ENCODE results near the gene CTNNA3. TPM values are rescaled to one million over a fixed set of nuclear protein-coding genes. Genes with fewer than 3 reads are reported as not detected.

CTNNA3 gene
- total RNA-seq, 1 experiment from 2014 or later: 0.32 TPM

- CTCF ChIA-PET: no interaction called here
- no TSS peak for BruUV-seq (replicated peaks)
Observed at GRCh38 chr10:65907199-65907712, 1788.7 kb downstream of the CTNNA3 start.

More at GRCh38 chr10:65907199-65907712, 1788.7 kb downstream of the CTNNA3 start:
- Histone ChIP-seq H3K4me2 (ENCODE audit: low read length) (no peak overlapping the region), H3K79me2 (ENCODE audit: insufficient read depth, low read length) (no peaks in the 10 kb centered on the region), H3K4me1 (ENCODE audit: control insufficient read depth in 1 of 2, insufficient read depth in 2 of 2, low read length in 2 of 2) (no peaks in the 10 kb centered on the region), H3K9me3 (ENCODE audit: control insufficient read depth in 1 of 2, insufficient read depth in 1 of 2, low read depth in 1 of 2, low read length in 2 of 2) (no peaks in the 10 kb centered on the region), H3K27me3 (ENCODE audit: insufficient read depth, low read length) (no peaks in the 10 kb centered on the region), H4K20me1 (ENCODE audit: insufficient read depth) (no peaks in the 10 kb centered on the region), H3K27ac (ENCODE audit: low read depth, low read length) (no peak overlapping the region), H2AFZ (ENCODE audit: low read depth, low read length, poor library complexity, severe bottlenecking) (no peak overlapping the region), H3K9me2 (ENCODE audit: insufficient read depth) (no peaks in the 10 kb centered on the region), H3K36me3 (ENCODE audit: control insufficient read depth in 1 of 2, insufficient read depth in 2 of 2, low read length in 2 of 2) (no peaks in the 10 kb centered on the region), H3K9ac (ENCODE audit: low read length) (no peak overlapping the region), H3K4me3 (replicated peaks in 1 of 2; ENCODE audit: low read depth in 1 of 2, low read length in 2 of 2) (no peak overlapping the region)
- intact Hi-C loops (cut with micrococcal nuclease): no loop called here
- RAD21 ChIA-PET (ENCODE audit: low non-redundant PET in 1 of 2, low total read pairs in 2 of 2, uncharacterized antibody in 2 of 2, unreplicated experiment in 2 of 2): no interaction called here
- TF ChIP-seq POLR2AphosphoS5 (IDR thresholded peaks at IDR 0.05; ENCODE audit: low read depth, low read length) (no peak), SIN3A (IDR thresholded peaks at IDR 0.05; ENCODE audit: low read depth) (no peak), CEBPB (IDR thresholded peaks at IDR 0.05; ENCODE audit: low read depth) (no peak), RAD21 (IDR thresholded peaks at IDR 0.05; ENCODE audit: low read depth) (no peak), CBX3 (IDR thresholded peaks at IDR 0.05; ENCODE audit: low read depth) (no peak), ELF1 (IDR thresholded peaks at IDR 0.05; ENCODE audit: borderline replicate concordance, low read depth) (no peak), ZBTB33 (IDR thresholded peaks at IDR 0.05; ENCODE audit: extremely low read depth, insufficient replicate concordance, low read length) (no peak), TCF7L2 (IDR thresholded peaks at IDR 0.05; ENCODE audit: borderline replicate concordance, extremely low read depth, insufficient read depth, insufficient read length) (no peak), ATF3 (IDR thresholded peaks at IDR 0.05) (no peak), CTCF (IDR thresholded peaks at IDR 0.05 in 2 of 3, conservative IDR thresholded peaks at IDR 0.05 in 1 of 3; ENCODE audit: borderline replicate concordance in 1 of 3, insufficient read depth in 1 of 3, low read depth in 2 of 3, low read length in 2 of 3) (no peak), ZFX (IDR thresholded peaks at IDR 0.05) (no peak), JUND (IDR thresholded peaks at IDR 0.05) (no peak), SRF (IDR thresholded peaks at IDR 0.05; ENCODE audit: low read depth) (no peak), SP1 (IDR thresholded peaks at IDR 0.05; ENCODE audit: low read depth) (no peak), REST (IDR thresholded peaks at IDR 0.05; ENCODE audit: low read depth) (no peak)
- no peak for DNase-seq (ENCODE audit: low read depth, low spot score)
- ATAC-seq: no peak
- POLR2A ChIA-PET: no interaction called here
